ENCODE measurements around the gene SIGLEC10. TPM values are rescaled to one million over a fixed set of nuclear protein-coding genes. Genes with fewer than 3 reads are reported as not detected.

The SIGLEC10 gene, protein sequence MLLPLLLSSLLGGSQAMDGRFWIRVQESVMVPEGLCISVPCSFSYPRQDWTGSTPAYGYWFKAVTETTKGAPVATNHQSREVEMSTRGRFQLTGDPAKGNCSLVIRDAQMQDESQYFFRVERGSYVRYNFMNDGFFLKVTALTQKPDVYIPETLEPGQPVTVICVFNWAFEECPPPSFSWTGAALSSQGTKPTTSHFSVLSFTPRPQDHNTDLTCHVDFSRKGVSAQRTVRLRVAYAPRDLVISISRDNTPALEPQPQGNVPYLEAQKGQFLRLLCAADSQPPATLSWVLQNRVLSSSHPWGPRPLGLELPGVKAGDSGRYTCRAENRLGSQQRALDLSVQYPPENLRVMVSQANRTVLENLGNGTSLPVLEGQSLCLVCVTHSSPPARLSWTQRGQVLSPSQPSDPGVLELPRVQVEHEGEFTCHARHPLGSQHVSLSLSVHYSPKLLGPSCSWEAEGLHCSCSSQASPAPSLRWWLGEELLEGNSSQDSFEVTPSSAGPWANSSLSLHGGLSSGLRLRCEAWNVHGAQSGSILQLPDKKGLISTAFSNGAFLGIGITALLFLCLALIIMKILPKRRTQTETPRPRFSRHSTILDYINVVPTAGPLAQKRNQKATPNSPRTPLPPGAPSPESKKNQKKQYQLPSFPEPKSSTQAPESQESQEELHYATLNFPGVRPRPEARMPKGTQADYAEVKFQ
- total RNA-seq (2022; extraction: Qiagen RNA extraction), result 0.05 TPM in 1 of 5 replicates, not detected in the others

DNA sequence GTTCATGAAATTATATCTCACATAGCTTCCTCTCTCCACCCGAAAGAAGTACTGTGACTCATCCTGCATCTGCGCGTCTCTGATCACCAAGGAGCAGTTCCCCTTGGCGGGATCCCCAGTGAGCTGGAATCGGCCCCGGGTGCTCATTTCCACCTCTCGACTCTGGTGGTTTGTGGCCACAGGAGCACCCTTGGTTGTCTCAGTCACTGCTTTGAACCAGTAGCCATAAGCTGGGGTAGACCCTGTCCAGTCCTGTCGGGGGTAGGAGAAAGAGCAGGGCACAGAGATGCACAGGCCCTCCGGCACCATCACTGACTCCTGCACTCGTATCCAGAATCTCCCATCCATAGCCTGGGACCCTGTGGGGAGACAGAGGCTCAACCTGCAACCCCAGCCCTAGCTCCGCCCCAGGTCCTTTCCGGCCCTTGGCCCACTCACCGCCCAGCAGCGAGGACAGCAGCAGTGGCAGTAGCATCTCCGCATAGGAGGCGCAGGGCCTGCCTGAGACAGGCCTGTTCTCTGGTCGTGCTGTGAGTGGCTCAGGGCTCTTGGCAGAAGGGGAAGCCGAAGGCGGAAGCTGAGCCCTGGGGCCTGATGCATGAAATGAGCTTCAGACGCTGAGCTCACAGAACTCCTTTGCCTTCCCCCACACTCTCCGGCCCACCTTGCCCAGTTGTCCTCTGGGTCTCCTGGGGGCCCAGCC is at the start of gene SIGLEC10:
TSS of gene SIGLEC10 (minus strand) at position 536 of the 703 bp plus-strand sequence. CDS start at position 475, 61 bp downstream.

GRCh38 chr19:51458051-51458645 is 40.7 kb upstream of the SIGLEC10 start, which contains the start of gene SIGLEC8:
Gene SIGLEC8, minus strand, starts transcription at chr19:51458454. Its CDS starts 67 bp downstream, at chr19:51458387.

DNA sequence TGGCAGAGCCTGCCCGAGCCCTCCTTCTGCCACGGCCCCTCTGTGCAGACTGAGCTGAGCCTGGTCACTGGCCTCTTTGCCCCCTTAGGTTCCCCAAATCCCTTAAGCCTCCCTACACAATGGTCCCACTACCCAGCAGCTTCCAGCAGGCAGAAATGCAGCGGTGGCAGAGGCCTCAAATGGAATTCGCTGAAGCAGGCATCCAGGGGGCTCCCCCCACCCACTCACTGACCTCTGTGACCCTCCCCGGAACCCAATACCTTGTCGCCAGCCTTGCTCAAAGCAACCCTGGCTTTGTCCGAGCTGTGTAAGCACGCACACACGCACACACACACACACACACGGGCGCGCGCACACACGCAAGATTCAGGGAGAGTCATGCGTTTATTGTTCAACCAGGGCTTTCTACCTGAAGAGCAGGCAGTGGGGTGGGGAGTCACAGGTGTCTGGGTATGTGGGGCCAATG is 29.5 kb downstream of the SIGLEC10 start, which contains the start of gene LIM2:
TSS of gene LIM2 (minus strand) at position 51 of the 466 bp plus-strand sequence. CDS start 531 bp downstream, outside the sequence.

DNA sequence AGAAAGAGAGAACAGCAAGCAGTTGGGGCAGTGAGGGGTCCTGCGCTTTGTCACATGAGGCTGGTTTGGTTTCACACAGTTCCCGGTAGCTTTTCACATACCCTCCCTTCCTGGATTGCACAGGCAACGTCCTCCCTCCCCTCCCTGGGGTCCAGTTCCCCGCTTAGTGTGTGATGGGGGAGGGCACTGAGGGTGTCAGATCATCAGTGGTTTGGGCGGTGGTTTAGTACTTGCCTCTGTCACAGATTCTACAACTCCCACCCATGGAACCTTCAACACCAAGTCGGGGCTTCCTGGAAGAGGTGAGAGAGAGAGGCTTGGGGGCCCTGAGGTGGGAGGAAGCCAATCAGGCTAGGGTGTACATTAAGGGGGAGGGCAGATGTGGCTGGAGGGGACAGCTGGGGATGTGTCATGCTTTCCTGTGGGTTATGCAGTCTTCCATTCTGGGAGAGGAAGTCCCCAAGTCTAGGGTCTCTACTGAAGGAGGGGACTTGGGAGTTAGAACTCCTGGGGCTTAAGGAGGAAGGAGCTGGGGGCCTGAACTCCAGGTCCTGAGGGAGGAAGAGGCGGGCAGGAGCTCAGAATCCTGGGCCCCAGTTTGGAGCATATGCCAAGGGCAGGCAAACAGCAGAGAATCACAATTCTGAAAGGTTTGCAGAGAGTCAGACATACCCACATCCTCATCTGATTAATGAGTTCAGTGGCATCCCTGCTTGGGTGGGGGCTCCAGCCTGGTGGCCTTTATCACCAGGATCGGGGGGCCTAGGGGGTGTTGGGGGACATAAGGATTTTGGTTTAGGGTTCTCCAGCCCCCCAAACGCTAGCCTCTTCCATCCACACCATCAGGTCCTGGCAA is 44.6 kb downstream of the SIGLEC10 start, which contains the start of gene NKG7:
TSS of gene NKG7 (minus strand) at position 6 of the 856 bp plus-strand sequence. CDS start 119 bp downstream, outside the sequence.

GRCh38 chr19:51368366-51369282 is 48.8 kb downstream of the SIGLEC10 start, which contains the start of gene CLDND2:
Gene CLDND2, minus strand, starts transcription at chr19:51369003. Its CDS starts 426 bp downstream, at chr19:51368577.

GRCh38 chr19:51365965-51366388 is 51.5 kb downstream of the SIGLEC10 start, which contains the start of gene ETFB:
Gene ETFB, minus strand, starts transcription at chr19:51366388. Its CDS starts 62 bp downstream, at chr19:51366326.

Other genes starting within 250 kb of the SIGLEC10 start
- 0.44 TPM in 1 of 5 replicates, not detected in the others for gene CD33, start 192.6 kb downstream of the SIGLEC10 start, total RNA-seq (2022; extraction: Qiagen RNA extraction)
- not detected in 5 replicates for gene SIGLECL1, start 166.6 kb downstream of the SIGLEC10 start, total RNA-seq (2022; extraction: Qiagen RNA extraction)
- 0.02 to 0.05 TPM (median 0.03 TPM) in 4 of 5 replicates, not detected in the other for gene IGLON5, start 106.0 kb downstream of the SIGLEC10 start, total RNA-seq (2022; extraction: Qiagen RNA extraction)
- 6.8 to 12.2 TPM (median 10.4 TPM) in 5 replicates for gene VSIG10L, start 75.5 kb downstream of the SIGLEC10 start, total RNA-seq (2022; extraction: Qiagen RNA extraction)
- gene ETFB, start 51.3 kb downstream of the SIGLEC10 start, total RNA-seq (2022; extraction: Qiagen RNA extraction), result 221 to 254 TPM (median 236 TPM) in 5 replicates
- gene CLDND2, start 48.6 kb downstream of the SIGLEC10 start, total RNA-seq (2022; extraction: Qiagen RNA extraction), result 6.1 to 12.5 TPM (median 10.5 TPM) in 5 replicates
- not detected in 5 replicates for gene NKG7, start 45.0 kb downstream of the SIGLEC10 start, total RNA-seq (2022; extraction: Qiagen RNA extraction)
- gene LIM2, start 29.7 kb downstream of the SIGLEC10 start, total RNA-seq (2022; extraction: Qiagen RNA extraction), result not detected in 5 replicates
- gene C19orf84, start 27.1 kb downstream of the SIGLEC10 start, total RNA-seq (2022; extraction: Qiagen RNA extraction), result not detected in 5 replicates
- gene SIGLEC8, start 40.8 kb upstream of the SIGLEC10 start, total RNA-seq (2022; extraction: Qiagen RNA extraction), result not detected in 5 replicates
- gene CEACAM18, start 60.9 kb upstream of the SIGLEC10 start, total RNA-seq (2022; extraction: Qiagen RNA extraction), result not detected in 5 replicates
- not detected in 5 replicates for gene SIGLEC12, start 84.2 kb upstream of the SIGLEC10 start, total RNA-seq (2022; extraction: Qiagen RNA extraction)
- gene SIGLEC6, start 114.0 kb upstream of the SIGLEC10 start, total RNA-seq (2022; extraction: Qiagen RNA extraction), result not detected in 5 replicates
- 2.8 to 5.3 TPM (median 4.4 TPM) in 5 replicates for gene ZNF175, start 153.6 kb upstream of the SIGLEC10 start, total RNA-seq (2022; extraction: Qiagen RNA extraction)
- 0.06 TPM in 1 of 5 replicates, not detected in the others for gene SIGLEC5, start 212.8 kb upstream of the SIGLEC10 start, total RNA-seq (2022; extraction: Qiagen RNA extraction)
- 0.03 to 0.12 TPM (median 0.05 TPM) in 3 of 5 replicates, not detected in the others for gene SIGLEC14, start 229.2 kb upstream of the SIGLEC10 start, total RNA-seq (2022; extraction: Qiagen RNA extraction)